Activated naive CD4-positive, alpha-beta T cell treated with anti-CD3 and anti-CD28 coated beads for 36 hours (primary cell): ENCODE measurements around the gene DYRK4. TPM values are rescaled to one million over a fixed set of nuclear protein-coding genes. Genes with fewer than 3 reads are reported as not detected.
A peak's percentile ranks its signal among the peaks of the same experiment; 100 is the strongest.

Experiments used
- CTCF ChIA-PET: fragments of 350-600 bp; sonication (Branson Sonifier 250); formaldehyde crosslinking; loops from one replicate; lab custom pipeline; 2021; ENCODE audit warnings: antibody characterized with exemption; lab: Charles Lee
- DNase-seq: peaks from one replicate; pipeline ENCODE4 v3.0.0-alpha.2; 2020
- H3K27ac Mint-ChIP-seq: one replicate; pipeline ENCODE4 v1.8.0; 2021; ENCODE audit warnings: mild to moderate bottlenecking, mixed read lengths
- H3K27me3 Mint-ChIP-seq: one replicate; pipeline ENCODE4 v1.8.0; 2021; ENCODE audit warnings: low read depth, mixed read lengths
- H3K36me3 Mint-ChIP-seq: one replicate; pipeline ENCODE4 v1.8.0; 2021; ENCODE audit warnings: low read depth, mixed read lengths
- H3K4me1 Mint-ChIP-seq: one replicate; pipeline ENCODE4 v1.8.0; 2021; ENCODE audit warnings: low read depth, mixed read lengths
- H3K4me3 Mint-ChIP-seq: one replicate; pipeline ENCODE4 v1.8.0; 2021; ENCODE audit warnings: mild to moderate bottlenecking, moderate library complexity, mixed read lengths
- H3K9me3 Mint-ChIP-seq: one replicate; pipeline ENCODE4 v1.8.0; 2021; ENCODE audit warnings: mixed read lengths
- intact Hi-C: fragments of 100-400 bp; cut with micrococcal nuclease; formaldehyde crosslinking; loops from one replicate; pipeline ENCODE4 v1.15.1; 2023
- total RNA-seq, 2 experiments: library from RNA; stranded (reverse); gene quantifications; one replicate each; pipeline ENCODE4 v1.2.3, GENCODE V29; 2021

DYRK4 gene
- total RNA-seq, 2 experiments from 2014 or later, result 27.3 to 35.1 TPM

DNA sequence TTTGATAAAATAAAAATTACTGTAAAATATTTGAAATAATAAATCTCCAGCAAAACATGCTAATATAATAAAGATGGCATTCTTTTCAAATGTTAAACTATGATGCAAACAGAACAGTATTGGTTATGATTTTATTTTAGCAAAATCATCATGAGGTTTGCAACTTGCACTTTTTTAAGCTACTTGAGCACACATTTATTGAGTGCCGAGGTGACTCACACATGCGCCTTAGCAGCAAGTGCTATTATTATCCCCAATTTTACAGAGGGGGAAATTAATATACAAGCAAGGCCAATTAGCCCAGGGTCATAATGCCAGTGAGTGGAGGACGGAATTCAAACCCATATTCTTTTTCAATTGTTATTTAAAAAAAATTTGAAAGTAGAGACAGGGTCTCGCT, 7.3 kb downstream of the DYRK4 start:
- intact Hi-C loops, result no loop called here
- Mint-ChIP-seq H3K27me3 (peaks cover 14% of the 10 kb centered on the region), H3K27ac (no peak overlapping the region), H3K4me3 (no peak overlapping the region), H3K36me3 (no peaks in the 10 kb centered on the region), H3K9me3 (no peaks in the 10 kb centered on the region), H3K4me1 (peaks cover 5% of the 10 kb centered on the region)
- CTCF ChIA-PET, result interaction anchor here (0.6 kb wide), 1 partner anchor 38 kb away, joined by 3 read pairs; no protein-coding TSS in a partner anchor
- no peak for DNase-seq

DNA sequence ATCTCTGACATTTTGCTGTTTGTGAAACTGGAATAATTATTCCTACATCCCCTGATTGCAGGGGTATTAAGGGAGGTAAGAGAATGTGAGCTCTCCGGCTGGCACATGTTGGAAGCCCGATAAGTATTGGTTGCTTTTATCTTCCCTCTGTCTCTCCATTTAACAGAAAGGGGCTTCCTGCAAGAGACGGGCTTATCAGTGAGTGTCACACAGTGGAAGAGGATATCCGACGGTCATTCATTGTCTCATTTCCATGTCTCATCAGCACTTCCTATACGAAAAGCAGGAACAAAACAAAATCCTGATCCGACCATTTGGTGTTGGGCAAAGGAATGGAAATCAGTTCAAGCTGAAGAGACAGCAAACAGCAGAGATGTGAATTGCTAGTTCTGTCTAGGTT, 10.7 kb downstream of the DYRK4 start:
- intact Hi-C loops, result no loop called here
- CTCF ChIA-PET, result no interaction called here
- H3K9me3 Mint-ChIP-seq, result no peaks in the 10 kb centered on the region
- no peaks in the 10 kb centered on the region for H3K4me1 Mint-ChIP-seq
- H3K27ac Mint-ChIP-seq, result no peak overlapping the region
- H3K4me3 Mint-ChIP-seq, result no peak overlapping the region
- no peak for DNase-seq
- peaks cover 2% of the 10 kb centered on the region for H3K27me3 Mint-ChIP-seq
- no peaks in the 10 kb centered on the region for H3K36me3 Mint-ChIP-seq

DNA sequence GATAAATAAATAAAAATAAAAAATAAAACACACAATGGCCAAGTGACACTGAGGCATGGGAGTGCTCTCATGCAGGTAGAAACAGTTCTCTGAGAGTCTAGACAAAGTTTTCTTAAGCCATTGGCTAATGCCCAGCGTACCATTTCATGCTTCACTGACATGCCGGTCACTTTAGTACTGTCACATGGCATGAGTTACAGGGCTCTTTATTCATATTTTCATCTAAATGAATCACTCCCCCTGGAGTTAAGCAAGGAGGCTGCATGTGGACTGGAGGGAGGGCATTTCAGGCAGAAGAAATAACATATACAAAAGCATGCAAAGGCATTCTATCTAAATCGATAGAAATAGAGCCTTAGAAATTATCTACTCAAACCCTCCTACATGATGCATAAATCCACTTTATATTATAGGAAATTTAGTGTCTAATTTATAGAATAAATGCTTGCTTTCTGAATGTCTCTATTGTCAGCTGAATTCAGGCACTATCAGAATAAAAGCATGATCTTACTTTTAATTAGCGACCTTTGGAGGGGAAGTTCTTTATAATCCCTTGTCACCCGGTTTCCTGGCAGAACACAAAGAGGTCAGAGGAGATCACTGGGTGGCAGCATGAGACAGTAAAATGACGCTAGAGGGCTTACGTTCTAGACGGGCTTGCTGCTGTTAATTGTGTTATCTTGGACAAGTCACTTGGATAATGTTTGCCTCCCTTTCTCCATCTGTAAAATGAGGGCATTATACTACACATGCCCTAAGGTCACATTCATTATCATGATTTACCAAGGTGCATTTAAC, 17.5 kb downstream of the DYRK4 start:
- peak; percentile 30 for DNase-seq
- CTCF ChIA-PET, result interaction anchor here (2.0 kb wide), 1 partner anchor 179 kb away, joined by 6 read pairs; no protein-coding TSS in a partner anchor
- intact Hi-C loops, result loop anchor here (1.0 kb wide), 1 partner anchor 179 kb away; no protein-coding TSS in a partner anchor

DNA sequence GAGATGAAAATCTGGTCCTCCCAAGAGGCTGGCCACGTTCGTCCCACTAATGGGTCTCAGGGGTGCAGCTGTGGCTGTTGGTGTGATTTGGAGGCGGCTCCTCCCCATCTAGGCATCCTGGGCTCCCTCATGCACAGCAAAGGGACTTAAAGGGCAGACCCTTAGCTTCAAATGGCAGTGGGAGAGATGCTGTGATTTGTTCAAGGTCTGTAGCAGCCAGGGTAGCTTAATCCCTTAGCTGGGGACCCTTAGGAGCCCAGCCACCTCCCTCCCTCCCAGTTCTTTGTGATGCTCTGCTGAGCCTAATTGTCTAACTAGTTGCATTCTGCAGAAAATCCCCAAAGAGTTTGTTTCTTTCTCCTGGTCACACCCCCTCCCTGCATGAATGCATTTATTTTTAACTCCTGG, 18.3 kb downstream of the DYRK4 start:
- H3K4me1 Mint-ChIP-seq, result no peaks in the 10 kb centered on the region
- H3K27me3 Mint-ChIP-seq, result peaks cover 1% of the 10 kb centered on the region
- intact Hi-C loops, result no loop called here
- no peaks in the 10 kb centered on the region for H3K36me3 Mint-ChIP-seq
- CTCF ChIA-PET, result interaction anchor here (2.0 kb wide), 1 partner anchor 178 kb away, joined by 6 read pairs; no protein-coding TSS in a partner anchor
- no peaks in the 10 kb centered on the region for H3K9me3 Mint-ChIP-seq
- DNase-seq, result no peak
- no peak overlapping the region for H3K4me3 Mint-ChIP-seq
- H3K27ac Mint-ChIP-seq, result no peak overlapping the region

More for the DNA sequence above, 17.5 kb downstream of the DYRK4 start:
- Mint-ChIP-seq H3K9me3 (no peaks in the 10 kb centered on the region), H3K27ac (no peak overlapping the region), H3K27me3 (peaks cover 1% of the 10 kb centered on the region), H3K36me3 (no peaks in the 10 kb centered on the region), H3K4me1 (no peaks in the 10 kb centered on the region), H3K4me3 (no peak overlapping the region)

DNA sequence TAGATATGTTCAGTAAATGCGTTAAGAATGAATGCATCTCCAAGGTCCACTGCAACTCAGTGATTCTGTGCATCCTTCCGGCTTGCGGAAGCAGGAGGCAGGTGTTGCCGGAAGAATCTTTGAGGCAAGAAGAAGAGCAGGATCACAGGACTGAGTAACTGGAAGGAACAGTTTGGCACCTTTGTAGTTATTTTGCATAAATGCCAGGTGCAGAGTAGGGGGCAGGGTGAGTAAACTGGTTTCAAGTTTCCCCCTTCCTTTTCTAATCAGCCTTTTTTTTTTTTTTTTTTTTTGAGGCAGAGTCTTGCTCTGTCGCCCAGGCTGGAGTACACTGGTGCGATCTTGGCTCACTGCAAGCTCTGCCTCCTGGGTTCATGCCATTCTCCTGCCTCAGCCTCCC, 22.3 kb downstream of the DYRK4 start:
- DNase-seq, result no peak
- intact Hi-C loops, result no loop called here
- Mint-ChIP-seq H3K27ac (no peak overlapping the region), H3K27me3 (peaks cover 1% of the 10 kb centered on the region), H3K36me3 (no peaks in the 10 kb centered on the region), H3K4me1 (no peaks in the 10 kb centered on the region), H3K9me3 (no peaks in the 10 kb centered on the region), H3K4me3 (no peak overlapping the region)
- CTCF ChIA-PET, result no interaction called here

DNA sequence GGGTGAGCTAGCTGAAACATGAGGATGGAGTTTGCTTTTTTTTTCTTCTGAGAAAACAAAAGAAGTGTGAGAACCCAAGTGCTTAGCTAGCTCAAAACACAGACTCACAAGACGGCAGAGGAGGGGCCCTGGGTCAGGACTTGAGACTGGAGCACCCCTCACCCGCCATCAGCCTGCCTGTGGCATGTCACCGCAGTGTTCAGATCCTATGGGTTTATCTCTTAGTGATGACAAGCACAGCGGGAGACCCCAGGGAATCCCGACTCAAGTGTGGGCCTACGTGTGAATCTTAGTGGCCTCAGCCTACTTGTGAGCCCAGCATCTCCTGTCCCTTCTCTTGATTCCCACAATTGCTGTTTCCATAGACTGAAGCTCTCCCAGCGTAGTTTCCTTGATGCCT, 22.9 kb downstream of the DYRK4 start:
- DNase-seq, result no peak
- Mint-ChIP-seq H3K27me3 (peaks cover 5% of the 10 kb centered on the region), H3K4me3 (no peak overlapping the region), H3K9me3 (no peaks in the 10 kb centered on the region), H3K27ac (no peak overlapping the region), H3K36me3 (no peaks in the 10 kb centered on the region), H3K4me1 (no peaks in the 10 kb centered on the region)
- CTCF ChIA-PET, result interaction anchor here (1.7 to 2.1 kb wide), 2 partner anchors 12 to 20 kb away, joined by 3 to 6 read pairs; no protein-coding TSS in a partner anchor
- intact Hi-C loops, result no loop called here

DNA sequence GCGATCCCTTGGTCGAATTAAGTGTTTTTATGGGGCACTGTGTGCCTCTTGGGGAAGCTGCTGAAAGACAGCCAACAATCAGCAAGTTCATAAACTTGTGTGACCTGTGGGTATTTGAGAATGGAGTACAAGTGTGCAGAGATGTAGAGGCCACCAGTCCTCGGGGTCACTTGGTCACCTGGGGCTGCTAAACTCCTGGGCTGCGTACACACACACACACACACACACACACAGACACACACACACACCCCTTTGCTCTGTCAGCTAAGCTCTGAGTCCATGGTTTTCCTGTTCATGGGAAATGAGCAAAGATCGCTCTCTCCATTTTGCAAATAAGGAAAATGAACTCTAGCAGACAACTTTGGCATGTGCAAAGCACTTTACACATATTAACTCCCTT, 24.5 kb downstream of the DYRK4 start:
- Mint-ChIP-seq H3K27ac (no peak overlapping the region), H3K9me3 (no peaks in the 10 kb centered on the region), H3K4me1 (no peaks in the 10 kb centered on the region), H3K4me3 (no peak overlapping the region), H3K27me3 (peaks cover 3% of the 10 kb centered on the region), H3K36me3 (no peaks in the 10 kb centered on the region)
- DNase-seq, result no peak
- CTCF ChIA-PET, result interaction anchor here (1.7 to 2.1 kb wide), 2 partner anchors 11 to 18 kb away, joined by 3 to 6 read pairs; no protein-coding TSS in a partner anchor
- intact Hi-C loops, result no loop called here

DNA sequence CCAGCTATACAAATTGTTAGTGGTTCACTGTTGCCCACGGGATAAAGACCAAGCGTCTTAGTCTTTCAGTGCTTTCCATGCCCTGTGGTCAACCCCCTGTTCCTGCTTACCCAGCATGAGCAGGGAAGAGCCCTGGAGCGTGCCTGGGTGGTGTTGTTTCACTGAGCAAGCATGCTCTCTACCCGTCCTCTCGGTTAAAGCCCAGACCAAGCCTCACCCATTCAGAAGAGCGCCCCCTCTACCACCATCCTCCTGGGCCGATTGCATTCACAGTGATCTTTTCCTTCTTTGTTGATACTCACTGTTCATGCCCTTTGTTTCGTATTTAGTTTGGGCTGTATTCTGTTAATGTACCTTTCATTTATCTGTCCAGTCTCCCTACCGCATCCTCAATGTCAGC, 25.1 kb downstream of the DYRK4 start:
- Mint-ChIP-seq H3K9me3 (no peaks in the 10 kb centered on the region), H3K4me1 (no peaks in the 10 kb centered on the region), H3K4me3 (no peak overlapping the region), H3K27ac (no peak overlapping the region), H3K36me3 (no peaks in the 10 kb centered on the region), H3K27me3 (peaks cover 3% of the 10 kb centered on the region)
- DNase-seq, result no peak
- intact Hi-C loops, result no loop called here
- CTCF ChIA-PET, result no interaction called here

DNA sequence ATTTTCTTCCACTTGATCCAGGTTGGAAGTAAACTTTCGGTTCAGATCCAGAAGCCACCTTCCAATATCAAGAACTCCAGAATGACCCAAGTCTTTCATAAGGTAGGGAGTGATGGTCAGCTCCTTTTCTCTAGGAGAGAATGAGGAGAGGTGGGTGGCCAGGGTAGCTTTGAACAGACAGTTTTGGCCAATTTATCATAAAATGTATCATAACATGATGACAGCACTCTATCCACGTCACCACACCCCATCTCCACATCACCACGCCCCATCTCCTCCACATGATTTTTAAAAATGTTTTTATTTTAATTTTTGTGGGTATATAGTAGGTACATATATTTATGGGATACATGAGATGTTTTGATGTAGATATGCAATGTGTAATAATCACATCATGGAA, 26.9 kb downstream of the DYRK4 start:
- H3K4me3 Mint-ChIP-seq, result no peak overlapping the region
- DNase-seq, result no peak
- H3K4me1 Mint-ChIP-seq, result no peaks in the 10 kb centered on the region
- no peaks in the 10 kb centered on the region for H3K36me3 Mint-ChIP-seq
- no peaks in the 10 kb centered on the region for H3K9me3 Mint-ChIP-seq
- intact Hi-C loops, result no loop called here
- peaks cover 3% of the 10 kb centered on the region for H3K27me3 Mint-ChIP-seq
- no peak overlapping the region for H3K27ac Mint-ChIP-seq
- CTCF ChIA-PET, result no interaction called here

DNA sequence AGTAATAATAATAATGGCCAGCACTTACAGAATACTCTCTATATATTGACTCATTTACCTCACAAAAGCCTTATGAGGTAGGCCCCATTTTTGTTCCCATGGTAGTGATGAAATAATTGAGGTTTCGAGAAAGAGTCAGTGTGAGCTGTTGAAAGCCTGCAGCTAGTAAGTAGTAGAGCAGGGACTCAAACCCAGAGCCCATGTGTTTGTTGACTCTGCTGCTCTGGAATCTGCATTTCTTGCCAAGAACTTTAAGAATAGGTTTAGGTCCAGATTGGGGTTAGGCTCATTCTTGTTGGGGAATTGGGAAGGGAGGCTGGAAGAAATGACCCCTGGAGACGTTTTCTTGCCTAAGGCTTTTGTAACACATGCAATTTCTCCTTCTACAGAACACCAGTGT, 27.9 kb downstream of the DYRK4 start:
- peaks cover 3% of the 10 kb centered on the region for H3K27me3 Mint-ChIP-seq
- no peaks in the 10 kb centered on the region for H3K36me3 Mint-ChIP-seq
- H3K4me3 Mint-ChIP-seq, result no peak overlapping the region
- no peaks in the 10 kb centered on the region for H3K4me1 Mint-ChIP-seq
- no peak overlapping the region for H3K27ac Mint-ChIP-seq
- H3K9me3 Mint-ChIP-seq, result no peaks in the 10 kb centered on the region
- intact Hi-C loops, result no loop called here
- CTCF ChIA-PET, result no interaction called here
- DNase-seq, result no peak

DNA sequence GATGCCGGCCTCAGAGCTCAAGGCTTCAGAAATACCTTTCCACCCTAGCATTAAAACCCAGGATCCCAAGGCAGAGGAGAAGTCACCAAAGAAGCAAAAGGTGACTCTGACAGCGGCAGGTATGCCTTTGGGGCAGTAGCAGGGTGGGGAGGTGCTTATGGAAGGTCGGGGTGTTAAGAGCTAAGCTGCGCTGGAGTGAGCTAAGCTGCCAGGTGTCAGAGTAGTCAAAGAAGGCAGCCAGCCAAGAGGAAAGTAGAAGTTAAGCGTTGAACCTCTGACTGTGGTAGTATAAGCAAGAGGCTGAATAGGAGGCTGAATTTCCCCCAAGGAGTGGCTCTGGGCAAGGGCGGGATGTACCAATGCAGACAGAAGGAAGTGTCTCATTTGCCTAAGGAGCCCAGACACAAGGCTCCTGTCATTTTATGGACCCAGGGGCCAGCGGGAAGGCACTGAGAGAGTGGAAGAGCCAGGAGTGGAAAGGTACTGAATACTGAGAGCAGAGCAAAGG, 29.2 kb downstream of the DYRK4 start:
- intact Hi-C loops, result no loop called here
- Mint-ChIP-seq H3K4me3 (no peak overlapping the region), H3K36me3 (no peaks in the 10 kb centered on the region), H3K4me1 (no peaks in the 10 kb centered on the region), H3K27ac (no peak overlapping the region), H3K9me3 (no peaks in the 10 kb centered on the region), H3K27me3 (peaks cover 3% of the 10 kb centered on the region)
- CTCF ChIA-PET, result interaction anchor here (1.4 to 2.4 kb wide), 2 partner anchors 11 to 14 kb away, joined by 3 to 9 read pairs; no protein-coding TSS in a partner anchor
- no peak for DNase-seq

DNA sequence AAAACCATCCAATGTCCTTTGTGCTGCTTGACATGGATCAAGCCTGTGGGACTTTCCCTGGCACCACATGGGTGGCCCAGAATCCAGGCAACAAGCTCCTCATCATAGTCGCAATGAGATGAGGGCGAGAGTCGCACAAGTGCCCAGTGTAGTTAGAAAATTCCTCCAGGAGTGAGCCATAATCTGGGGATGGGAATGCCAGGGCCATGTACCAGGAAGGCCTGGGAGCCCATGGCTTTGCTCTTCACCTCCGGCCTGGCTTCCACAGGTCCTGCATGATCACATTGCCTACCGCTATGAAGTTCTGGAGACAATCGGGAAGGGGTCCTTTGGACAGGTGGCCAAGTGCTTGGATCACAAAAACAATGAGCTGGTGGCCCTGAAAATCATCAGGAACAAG, 33.9 kb downstream of the DYRK4 start:
- Mint-ChIP-seq H3K27ac (no peak overlapping the region), H3K9me3 (no peaks in the 10 kb centered on the region), H3K4me1 (no peaks in the 10 kb centered on the region), H3K36me3 (no peaks in the 10 kb centered on the region), H3K27me3 (no peaks in the 10 kb centered on the region), H3K4me3 (no peak overlapping the region)
- no peak for DNase-seq
- CTCF ChIA-PET, result no interaction called here
- intact Hi-C loops, result no loop called here
